NCI-H2107 treated with DMSO at 0.1 percent for 48 hours (cell line): Measurements from ENCODE around the gene KCTD15.

ENCODE experiments used
- DNase-seq: peaks from one replicate; lab custom pipeline; 2025; ENCODE audit not compliant: unreplicated experiment; lab: John Stamatoyannopoulos, UW

KCTD15 gene

DNA sequence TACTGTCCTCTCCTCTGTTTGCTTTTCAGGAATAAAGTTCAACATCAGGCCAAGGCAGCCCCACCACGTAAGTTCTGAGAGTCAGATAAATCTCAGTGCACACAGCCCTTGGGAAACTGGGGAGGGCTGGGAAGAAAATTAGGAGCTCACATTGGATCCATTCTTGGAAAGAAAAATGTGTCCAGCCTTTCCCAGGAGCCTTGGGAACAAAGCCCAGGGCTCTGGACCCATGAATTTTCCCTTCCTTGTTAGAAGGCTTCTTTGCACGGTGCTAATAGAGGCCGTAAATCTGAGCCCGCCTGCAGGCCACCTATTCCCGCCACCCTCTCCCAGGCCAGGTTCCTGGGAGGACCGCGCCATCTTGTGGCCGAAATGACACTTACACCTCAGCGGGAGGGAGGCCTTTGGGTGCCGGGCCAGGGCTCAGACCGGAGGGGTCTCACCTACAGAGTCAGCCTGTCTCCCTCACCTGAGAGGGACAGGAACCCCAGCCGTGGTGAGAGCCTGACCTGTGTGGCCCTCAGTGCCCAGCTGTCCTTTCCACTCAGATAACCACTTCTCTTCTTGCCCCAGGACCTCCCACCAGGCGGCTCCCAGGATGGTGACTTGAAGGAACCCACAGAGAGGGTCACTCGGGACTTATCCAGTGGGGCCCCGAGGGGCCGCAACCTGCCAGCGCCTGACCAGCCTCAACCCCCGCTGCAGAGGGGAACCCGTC lies 25.1 kb upstream of the KCTD15 start:
- DNase-seq = peak; percentile 25

DNA sequence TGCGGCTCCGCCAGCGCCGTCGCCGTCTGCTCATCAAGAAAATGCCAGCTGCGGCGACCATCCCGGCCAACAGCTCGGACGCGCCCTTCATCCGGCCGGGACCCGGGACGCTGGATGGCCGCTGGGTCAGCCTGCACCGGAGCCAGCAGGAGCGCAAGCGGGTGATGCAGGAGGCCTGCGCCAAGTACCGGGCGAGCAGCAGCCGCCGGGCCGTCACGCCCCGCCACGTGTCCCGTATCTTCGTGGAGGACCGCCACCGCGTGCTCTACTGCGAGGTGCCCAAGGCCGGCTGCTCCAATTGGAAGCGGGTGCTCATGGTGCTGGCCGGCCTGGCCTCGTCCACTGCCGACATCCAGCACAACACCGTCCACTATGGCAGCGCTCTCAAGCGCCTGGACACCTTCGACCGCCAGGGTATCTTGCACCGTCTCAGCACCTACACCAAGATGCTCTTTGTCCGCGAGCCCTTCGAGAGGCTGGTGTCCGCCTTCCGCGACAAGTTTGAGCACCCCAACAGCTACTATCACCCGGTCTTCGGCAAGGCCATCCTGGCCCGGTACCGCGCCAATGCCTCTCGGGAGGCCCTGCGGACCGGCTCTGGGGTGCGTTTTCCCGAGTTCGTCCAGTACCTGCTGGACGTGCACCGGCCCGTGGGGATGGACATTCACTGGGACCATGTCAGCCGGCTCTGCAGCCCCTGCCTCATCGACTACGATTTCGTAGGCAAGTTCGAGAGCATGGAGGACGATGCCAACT lies 24.4 kb upstream of the KCTD15 start:
- no peak for DNase-seq

DNA sequence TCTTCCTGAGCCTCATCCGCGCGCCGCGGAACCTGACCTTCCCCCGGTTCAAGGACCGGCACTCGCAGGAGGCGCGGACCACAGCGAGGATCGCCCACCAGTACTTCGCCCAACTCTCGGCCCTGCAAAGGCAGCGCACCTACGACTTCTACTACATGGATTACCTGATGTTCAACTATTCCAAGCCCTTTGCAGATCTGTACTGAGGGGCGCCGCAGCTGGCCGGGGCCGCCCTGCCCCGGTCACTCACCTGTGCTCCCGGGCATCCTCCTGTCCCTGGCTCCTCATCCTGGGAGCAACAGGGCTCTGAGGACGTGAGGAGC lies 23.9 kb upstream of the KCTD15 start:
- no peak for DNase-seq

DNA sequence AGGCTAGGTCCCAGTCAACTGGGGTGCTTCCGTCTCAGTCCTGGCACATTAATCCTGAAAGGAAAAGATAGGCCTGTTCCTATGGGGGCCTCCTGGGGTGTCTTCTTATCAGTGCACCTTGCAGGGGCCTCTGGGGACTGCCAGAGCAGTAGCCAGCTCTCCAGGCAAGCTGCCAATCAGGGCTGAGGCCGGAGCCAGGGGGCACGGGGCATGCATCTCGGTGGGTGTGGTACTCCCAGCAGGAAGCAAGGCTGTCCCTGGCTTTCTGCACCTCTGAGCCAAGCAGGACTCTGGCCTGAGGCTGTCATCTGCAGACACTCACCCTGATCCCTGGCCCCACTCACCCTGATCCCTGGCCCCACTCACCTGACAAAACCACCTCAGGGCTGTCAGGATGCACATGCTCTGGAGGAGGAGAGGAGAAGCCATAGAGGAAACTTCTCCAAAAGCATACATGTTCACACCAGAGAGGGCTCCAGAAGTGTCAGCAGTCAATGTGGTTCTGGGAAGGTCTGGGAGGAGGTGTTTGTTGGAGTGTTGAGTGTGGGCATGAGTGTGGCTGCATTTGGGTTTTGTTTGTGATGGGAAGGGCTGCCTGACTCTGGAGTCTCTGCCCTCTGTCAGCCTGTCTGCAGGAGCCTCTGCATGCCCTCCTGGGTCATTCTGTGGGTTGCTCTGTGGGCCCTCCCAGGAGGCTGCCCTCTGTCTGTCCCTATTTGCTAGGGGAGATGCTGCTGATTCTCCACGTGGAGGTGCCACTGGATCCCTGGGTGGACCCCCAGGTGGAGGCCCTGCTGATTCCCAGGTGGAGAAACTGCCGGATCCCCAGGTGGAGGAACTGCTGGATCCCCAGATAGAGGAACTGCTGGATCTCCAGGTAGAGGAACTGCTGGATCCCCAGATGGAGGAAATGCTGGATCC lies 22.7 kb upstream of the KCTD15 start:
- DNase-seq = no peak

DNA sequence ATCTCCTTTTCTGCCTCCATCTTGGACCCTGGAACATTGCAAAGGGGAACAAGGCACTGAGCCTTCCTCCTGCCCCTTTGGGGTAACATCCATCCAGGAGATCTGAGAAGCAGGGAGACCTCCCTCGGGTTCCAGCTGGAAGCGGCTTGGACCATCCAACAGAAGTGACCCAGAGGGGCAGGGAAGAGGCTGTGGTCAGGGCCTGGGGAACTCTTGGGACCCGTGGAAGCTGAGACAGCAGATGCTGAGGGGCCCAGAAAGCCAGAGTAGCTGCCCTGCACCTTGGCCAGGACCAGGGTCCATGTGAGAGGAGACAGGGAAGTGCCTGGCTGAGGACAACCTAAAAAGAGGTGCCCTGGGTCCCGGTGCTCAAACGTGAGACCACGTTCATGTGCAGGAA lies 21.9 kb upstream of the KCTD15 start:
- no peak for DNase-seq

DNA sequence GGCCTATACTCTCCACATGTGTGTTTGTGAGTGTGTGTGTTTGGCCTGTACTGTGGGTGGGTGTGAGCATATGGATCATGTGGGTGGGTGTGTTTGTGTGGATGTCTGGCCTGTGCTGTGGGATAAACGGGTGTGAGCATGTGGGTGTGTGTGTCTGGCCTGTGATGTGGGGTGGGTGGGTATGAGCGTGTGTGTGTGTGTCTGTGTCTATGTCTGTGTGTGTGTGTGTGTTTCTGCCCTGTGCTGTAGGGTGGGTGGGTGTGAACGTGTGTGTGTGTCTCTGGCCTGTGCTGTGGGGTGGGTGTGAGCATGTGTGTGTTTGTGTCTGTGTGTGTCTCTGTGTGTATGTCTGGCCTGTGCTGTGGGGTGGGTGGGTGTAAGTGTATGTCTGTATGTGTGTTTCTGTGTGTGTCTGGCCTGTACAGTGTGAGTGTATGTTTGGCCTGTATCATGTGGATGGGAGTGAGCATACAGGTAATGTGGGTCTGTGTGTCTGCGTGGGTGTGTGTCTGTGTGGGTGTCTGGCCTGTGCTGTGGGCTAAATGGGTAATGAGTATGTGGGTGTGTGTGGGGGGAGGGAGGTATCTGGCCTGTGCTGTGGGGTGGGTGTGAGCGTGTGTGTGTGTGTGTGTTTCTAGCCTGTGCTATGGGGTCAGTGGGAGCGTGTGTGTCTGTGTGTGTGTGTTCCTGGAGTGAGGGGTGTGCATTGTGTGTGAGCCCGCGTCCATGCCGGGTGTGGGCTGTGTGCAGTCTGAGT lies 20.8 kb upstream of the KCTD15 start:
- no peak for DNase-seq

DNA sequence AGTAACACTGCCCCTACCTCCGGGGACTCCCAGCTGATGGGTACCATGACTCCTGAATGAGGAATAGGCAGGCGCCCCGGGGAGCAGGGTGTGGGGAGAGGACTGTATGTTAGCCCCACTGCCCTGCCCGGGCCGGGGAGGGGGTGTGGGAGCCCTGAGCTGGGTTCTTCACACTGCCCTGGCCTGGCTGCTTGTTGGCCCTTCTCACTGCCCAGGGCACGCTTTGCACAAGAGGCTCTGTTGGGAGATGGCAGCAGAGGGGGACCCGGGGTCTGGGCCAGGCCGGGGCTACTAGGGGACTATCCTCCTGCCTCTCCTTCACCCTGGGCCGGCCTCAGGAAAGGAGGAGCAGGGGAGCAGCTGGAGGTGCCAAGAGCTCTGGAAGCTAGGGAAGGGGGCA lies 19.3 kb upstream of the KCTD15 start:
- no peak for DNase-seq

DNA sequence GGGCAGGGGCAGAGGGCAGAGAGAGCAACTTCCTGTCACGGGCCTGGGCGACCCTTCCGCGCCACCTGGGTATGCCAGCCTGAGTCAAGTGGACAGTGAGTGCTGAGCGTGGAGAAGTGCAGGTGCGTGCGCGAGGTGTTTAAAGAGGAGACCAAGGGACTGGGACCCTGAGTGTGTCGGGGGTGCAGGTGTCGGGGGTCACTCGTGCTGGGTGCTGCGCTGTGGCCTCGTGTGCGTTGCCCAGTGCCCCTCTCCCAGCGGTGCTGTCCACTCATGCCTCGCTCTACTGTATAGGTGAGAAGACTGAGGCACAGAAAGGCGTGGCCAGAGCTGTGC lies 18.9 kb upstream of the KCTD15 start:
- DNase-seq = no peak

DNA sequence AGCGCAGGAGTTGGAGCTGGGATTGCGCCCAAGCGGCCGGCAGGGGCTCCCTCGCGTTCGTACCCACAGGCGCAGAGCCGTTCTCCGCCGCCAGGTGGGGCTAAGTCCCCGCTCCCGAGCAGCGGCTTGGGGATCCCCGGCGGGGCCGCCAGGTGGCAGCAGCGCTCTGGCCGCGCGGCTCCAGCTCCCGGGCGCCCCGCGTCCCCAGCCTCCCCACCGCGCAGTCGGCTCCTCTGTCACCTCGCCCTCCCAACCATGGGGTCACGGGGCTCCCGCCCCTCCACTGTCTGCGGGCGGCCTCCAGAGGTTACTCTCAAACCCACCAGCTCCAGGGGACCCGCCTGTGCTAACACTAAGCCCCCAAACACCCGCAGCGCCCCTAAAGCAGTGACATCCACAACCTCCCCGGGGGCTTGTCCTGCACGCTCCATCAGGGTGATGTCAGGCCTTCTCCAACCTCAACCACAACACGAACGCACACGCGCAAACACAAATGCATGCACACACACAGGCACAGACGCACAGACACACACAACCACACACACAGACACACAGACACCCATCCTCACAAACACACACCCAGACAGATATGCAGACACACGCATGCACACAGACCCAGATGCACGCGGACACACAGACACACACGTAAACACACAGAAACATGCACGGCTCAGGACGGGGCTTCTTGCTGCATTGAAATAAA lies 18.4 kb upstream of the KCTD15 start:
- DNase-seq = peak; percentile 8

DNA sequence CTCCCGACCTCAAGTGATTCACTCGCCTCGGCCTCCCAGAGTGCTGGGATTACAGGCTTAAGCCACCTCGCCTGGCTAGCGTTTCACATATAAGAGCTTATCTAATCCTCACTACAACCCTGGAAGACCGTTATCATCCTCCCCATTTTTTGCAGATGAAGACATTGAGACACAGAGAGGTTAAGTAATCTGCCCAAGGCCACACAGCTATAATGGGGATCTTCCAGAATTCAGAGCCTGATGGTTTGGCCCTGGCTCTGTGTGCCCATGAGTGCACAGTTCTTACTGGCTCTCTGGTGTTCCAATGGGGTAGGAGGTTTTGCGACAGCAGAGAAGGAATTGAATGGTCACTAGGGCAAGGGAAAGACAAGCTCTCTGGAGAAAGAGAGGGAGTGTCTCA lies 16.8 kb upstream of the KCTD15 start:
- DNase-seq = no peak

DNA sequence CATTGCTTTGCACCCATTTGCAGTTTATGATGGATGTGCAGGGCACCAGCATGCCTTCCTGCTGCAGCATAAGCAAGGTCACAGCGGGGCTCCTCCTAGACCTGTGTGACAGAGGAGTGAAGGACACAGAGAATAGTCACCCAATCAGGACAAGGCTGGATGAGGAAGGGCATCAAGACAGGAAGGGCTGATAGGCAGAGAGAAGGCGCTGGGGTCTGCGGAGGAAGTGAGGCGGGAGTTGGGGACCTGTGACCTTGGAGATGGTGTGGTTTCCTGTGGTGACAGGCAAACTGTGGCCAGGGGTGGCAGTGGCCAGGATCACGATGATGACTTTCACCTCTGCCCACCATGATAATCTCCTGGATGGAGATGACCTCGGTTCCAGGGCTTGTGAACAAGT lies 16.4 kb upstream of the KCTD15 start:
- DNase-seq = no peak

DNA sequence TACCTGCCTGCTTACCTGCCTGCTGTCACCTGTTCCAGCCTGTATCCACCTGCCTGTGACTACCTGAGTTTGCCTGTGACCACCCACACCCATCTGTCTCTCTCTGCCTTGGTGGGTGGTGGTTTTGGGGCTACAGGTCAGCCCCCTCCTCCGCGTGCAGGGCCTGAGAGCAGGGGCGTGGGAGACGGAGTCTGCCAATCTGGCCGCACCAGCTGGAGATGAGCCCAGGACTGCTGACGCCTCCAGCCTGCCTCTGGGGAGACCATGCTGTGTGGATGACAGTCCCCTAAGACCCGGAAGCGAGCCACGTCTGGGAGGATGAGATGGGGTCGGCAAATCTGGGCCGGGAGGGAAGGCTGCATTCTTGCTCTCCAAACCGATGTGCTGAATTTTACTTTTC lies 15.9 kb upstream of the KCTD15 start:
- DNase-seq = no peak

DNA sequence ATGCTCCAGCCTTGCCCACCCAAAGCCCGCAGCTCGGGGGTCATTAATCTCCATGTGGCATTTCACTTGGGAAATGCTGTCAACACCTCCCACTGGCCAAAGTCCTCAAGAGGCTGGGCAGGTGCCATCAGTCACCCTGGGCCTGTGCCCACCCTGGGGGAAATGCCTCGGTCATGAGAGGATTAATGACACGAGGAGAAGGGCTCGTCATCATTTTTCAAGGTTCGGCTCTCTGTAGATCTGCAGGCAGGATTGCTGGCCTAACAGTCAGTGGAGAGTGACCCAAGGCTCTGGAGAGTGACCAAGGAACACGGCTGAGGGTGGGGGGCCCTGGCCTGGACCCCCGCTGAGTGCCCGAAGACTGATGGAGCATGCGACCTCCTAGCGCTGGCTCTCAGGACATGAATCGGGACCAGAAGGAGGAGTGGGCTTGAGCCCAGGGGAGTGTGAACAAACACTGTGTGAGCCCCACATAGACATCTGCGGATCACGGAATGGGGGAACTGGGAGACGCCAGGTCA lies 15.2 kb upstream of the KCTD15 start:
- DNase-seq = no peak

DNA sequence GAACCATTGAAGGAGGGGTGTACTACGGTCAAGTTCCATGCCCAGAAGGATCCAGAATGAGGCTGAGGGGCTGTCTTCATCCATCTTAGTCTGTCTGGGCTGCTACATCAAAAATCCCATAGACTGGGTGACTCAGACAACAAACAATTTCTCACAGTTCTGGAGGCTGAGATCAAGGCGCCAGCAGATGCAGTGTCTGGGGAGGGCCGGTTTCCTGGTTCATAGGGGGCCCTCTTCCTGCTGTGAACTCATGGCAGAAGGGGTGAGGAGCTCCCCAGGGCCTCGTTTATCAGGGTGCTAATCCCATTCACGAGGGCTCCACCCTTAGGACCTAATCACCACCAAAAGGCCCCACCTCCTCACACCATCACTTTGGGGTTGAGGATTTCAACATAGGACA lies 14.7 kb upstream of the KCTD15 start:
- no peak for DNase-seq

DNA sequence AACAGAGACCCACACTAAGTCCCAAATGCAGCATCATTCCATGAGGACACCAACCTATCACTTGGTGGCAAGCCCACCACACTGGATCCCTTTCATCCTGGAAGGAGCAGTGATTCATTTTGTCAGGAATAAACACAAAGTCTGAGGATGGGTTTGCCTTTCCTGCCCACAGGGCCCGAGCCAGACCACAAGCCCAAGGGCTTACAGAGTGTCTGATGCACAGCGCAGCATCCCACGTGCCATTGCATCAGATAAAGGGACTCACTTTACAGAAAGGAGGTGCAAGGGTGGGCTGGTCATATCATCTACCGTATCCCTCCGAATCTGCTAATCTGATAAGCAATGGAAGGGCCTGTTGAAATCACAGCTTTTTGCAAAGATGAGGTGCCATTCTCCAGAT lies 12.2 kb upstream of the KCTD15 start:
- no peak for DNase-seq

DNA sequence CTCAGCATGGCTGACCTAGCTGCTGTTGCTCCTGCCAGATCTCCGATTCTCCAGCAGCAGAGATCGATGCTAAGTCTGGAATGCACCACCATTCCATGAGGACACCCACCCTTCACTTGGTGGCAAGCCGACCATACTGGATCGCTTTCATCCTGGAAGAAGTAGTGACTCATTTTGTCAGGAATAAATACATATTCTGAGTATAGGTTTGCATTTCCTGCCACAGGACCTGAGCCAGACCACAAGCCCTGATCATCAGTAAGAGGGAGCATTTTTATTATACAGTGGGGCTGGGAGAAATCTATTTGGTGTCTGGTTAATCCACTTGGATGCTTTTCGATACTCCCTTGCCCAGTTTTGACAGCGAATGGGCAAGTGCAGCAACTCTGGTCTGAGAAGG lies 10.9 kb upstream of the KCTD15 start:
- DNase-seq = no peak

DNA sequence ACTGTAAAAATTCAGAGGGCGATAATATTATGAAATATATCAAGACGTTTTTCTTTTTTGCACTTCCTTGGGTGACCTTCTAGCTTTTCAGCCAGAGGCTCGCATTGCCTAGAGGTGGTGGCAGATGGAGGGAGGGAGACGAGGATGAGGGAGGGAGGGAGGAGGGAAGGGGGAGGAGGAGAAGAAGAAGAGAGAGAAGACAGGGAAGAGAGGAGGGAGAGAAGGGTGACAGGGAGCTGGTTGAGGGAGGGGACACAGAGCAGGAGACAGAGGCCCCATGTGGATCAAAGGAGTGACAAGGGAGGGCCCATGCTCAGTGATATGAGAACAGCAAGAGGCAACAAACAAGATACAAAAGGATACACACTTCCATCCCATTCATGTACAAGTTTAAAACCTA lies 8.0 kb upstream of the KCTD15 start:
- no peak for DNase-seq

DNA sequence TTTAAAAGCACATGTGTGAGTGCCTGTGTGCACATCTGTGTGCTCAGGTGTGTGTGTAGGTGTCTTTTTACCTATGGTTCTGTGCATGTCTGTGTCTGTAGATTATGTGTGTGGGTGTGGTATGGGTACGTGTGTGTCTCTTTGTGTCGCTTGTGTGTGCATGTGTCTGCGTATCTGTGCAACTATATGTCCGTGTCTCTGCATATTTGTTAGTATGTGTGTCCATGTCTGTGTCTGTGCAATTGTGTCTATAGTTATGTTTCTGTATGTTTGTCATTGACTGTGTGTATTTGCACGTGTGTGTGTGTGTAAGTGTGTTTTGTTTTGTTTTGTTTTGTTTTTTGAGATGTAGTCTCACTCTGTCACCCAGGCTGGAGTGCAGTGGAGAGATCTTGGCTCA lies 7.3 kb upstream of the KCTD15 start:
- no peak for DNase-seq

DNA sequence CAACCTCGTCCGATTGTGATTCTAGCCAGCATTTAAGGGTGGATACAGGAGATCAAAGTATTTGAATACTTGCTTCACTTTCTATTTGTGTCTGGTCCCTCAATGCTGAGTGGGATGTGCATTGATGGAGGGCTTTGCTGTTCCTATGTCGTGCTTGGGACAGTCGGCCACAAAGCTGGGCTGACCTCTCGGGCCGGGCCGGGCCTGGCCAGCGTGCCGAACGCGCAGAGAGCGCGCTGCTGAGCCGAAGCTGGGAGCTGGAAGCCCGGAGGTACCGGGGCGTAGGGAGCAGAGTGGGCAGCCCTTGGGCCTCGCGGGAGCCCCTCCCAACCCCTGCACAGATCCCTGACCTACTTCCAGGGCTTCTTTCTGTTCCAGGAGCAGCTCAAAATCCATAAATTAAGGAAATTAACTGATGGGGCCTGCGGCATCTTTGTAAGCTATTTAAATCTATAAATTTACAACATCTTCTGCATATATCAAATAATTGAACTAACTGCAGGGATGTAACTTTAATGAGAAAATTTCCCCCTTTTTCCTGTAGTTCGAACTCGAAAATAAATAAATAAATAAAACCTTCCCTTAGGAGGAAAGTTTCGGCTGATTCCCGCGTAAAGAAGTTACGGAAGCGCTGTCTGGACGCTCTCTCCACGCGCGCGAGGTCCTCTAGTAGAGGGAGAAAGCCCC lies 1.8 kb upstream of the KCTD15 start:
- DNase-seq = no peak
